NCI-H1694 treated with DMSO at 0.1 percent for 48 hours (cell line): Measurements from ENCODE around the gene OTUB2.

Source experiments
- DNase-seq: peaks from one replicate; lab custom pipeline; 2025; lab: John Stamatoyannopoulos, UW

OTUB2 gene

DNA sequence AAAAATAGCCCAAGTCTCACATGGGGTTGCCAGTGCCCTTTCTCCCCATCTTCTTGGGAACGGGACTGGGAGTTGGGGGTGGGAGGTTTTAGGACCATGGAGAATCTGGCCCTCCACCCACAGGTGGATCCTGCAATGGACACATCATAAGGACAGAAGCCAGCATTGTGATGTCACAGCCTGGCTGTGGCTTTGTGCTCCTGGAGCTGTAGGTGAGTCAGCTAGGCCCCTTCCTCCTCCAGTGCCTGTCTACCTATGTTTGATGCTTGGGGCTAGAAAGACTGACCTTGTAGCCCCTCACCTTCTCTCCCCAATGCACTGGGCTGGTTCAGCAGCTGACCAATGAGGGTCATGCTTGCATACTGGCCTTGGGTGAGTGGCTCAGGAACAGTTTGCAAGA, 29.1 kb upstream of the OTUB2 start, which contains the start of gene CCDC197:
Gene CCDC197 (plus strand): TSS at position 220 of the 400 bp plus-strand sequence. CDS start 831 bp downstream, outside the sequence.
- DNase-seq = no peak

DNA sequence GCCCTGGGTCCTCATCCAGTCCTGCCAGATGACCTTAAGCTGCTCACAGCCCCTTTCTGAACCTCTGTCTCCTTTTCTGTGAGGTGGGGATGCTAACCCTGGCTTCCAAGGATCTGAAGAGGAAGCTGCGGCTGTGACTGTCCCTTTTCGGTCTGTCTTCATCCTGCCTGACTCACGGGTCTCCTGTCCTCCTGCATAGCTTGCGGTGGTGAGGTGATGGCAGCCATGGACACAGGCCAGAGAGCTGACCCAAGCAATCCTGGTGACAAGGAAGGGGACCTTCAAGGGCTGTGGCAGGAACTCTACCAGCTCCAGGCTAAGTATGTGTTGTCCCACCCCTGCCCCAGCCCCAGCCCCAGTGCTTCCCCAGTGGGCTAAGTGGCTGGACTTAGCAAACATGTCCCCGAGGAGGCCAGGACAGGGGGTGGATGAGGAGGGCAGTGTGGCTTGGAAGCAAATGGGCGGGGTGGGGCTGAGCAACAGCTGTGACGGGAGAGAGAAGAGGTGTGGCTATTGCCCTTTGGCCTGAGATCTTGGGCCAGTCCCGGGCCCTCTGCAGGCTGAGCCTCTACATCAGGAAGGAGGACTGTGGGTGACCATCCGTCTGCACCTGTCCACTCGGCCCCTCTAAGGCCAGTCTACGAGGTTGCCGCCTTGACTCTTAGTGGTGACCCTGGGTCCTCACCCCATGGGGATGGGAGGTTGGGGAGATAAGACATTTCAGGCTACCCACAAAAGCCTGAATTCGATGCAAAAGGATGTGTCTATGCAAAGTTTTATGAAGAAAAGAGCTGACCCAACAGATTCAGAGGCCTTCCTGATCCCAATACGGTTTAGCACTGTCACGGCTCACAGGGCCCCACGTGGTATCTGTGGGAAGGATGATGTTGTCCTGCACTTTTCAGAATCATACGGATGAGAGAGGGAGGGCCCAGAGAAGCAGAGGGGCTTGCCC, 27.9 kb upstream of the OTUB2 start:
- DNase-seq = no peak

DNA sequence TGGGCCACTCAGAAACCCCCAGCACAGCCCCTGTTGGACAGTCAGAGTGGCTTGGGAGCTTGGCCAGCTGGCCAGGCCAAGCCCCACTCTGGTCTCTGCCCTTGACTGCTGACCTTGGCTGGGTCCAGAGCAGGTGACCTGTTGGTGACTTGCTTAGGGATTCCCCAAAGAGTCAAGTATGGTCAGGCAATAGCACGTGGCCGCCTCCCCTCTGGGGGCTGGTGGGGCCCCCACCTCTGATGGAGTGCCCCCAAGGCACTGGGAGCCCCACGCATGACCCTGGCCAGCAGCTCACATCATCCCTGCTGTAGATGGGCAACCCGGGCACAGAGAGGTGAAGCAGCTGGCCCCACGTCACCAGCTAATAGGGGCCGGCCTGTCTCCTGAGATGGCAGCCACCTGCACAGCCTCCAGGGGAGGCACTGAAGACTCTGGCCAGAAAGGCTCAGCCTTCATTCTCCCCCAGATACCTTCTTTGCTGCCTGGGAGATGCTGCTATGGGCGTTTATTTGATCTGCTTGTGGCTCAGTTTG, 27.2 kb upstream of the OTUB2 start:
- no peak for DNase-seq

DNA sequence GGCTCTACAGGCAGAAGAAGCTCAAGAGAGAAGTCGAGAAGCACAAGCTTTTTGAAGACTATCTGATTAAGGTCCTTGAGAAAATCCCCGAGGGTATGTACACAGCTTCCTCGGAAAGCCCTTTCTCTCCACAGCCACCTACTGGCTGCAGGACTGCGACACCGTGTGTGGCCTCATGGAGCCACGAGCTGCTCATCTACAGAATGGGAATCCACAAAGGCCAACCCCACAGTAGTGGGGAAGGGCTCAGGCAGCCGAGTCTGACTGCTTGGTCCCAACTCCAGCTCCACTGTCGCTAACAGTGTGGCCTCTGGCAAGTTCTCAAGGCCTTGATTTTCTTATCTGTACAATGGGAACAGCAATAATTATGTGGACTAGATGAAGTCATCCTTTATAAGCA, 26.6 kb upstream of the OTUB2 start:
- no peak for DNase-seq

DNA sequence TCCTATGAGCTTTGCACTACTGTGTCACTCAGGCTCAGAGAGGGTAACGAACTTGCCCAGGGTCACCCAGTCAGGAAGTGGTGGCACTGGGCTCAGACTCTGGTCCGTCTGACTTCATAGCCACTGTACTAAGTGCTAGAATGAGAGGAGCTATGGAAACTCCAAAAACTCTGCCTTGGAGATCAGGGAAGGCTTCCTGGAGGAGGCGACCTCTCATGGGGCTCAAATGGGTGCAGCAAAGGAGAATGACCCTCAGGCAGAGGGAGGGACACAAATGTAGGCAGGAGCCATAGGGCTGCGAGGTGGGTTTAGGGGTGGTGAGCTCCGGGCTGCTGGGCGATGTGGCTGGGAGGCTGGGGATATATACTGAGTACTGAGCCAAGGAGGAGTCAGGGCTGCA, 25.9 kb upstream of the OTUB2 start:
- no peak for DNase-seq

DNA sequence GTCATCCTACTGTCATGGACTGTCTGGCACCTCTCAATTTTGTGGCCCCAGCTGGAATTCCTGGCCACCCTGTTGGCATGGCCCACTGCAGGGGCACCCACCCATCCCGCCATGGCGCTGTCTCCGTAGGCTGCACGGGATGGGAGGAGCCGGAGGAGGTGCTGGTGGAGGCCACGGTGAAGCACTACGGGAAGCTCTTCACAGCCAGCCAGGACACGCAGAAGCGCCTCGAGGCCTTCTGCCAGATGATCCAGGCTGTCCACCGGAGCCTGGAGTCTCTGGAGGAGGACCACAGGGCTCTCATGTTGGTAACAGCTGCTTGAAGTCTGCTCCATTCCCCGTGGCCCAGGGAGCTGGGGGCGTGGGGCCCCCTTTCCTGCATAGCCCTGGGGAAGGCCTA, 25.1 kb upstream of the OTUB2 start:
- DNase-seq = no peak

DNA sequence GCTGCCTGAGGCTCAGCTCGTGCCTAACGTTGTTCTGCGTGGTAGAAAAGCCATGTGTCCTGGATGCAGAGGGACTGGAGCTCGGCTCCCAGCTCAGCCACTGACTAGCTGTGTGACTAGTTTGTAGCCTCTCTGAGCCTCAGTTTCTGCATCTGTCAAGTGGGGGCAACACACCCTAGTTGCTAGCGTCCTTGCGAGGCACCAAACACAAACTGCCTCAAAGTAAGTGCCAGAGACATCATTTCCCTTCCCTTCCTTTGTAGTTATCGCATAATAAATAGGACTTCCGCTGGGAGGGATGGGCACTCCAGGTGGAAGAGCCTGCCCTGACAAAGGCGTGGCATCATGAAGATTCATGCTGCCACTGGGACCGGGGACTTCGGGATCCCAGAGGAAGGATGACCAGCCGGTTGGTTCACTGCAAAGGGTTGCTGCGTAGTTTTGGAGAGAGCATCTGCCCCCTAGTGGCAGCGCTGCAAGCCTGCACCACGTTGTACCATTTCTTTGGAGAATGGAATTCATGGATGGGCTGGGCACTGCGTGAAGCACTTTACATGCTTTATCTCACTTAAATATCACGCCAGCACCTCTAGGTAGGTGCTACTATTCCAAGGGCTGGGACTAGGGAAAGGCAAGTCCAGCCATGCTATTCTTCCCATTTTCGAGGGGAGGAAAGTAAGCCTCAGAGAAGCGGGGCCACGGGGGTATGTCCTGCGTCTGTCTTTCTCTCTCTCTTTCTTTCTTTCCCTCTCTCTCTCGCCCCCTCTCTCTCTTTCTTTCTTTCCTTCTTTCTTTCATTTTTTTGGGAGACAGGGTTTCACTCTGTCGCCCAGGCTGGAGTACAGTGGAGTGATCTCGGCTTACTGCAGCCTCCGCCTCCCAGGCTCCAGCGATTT, 24.4 kb upstream of the OTUB2 start:
- peak; percentile 89 for DNase-seq

DNA sequence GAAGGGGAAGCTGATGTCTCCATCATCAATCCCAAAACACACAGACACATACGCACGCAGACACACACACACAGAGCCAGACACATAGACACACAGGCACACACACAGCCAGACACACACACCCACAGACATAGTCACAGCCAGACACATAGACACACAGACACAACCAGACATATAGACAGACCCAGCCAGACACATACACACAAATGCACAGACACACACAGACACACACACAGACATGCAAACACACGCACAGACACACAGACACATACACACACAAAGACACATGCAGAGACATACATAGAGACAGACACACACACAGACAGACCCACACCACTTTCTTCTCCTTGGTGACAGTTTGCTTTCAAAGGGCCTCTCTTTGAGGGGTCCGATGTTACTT, 22.7 kb upstream of the OTUB2 start:
- DNase-seq = no peak

DNA sequence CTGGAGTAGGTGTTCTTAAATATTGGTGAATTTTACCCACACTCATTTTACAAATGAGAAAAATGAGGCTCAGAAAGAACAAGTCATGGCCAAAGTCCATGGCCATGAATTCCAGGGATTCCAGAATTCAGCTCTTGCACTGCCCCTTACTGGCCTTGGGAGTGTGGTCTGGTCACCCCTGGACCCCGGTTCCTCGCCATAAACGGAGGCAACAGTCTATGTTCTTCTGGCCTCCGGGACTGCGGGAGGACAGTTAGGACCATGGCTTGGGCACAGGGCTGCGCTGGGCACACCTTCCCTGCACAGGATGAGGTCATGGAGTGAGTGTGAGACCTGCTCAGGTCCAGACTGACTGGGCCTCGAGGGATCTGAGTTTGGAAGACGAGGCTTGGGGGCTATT, 22.1 kb upstream of the OTUB2 start:
- DNase-seq = no peak

DNA sequence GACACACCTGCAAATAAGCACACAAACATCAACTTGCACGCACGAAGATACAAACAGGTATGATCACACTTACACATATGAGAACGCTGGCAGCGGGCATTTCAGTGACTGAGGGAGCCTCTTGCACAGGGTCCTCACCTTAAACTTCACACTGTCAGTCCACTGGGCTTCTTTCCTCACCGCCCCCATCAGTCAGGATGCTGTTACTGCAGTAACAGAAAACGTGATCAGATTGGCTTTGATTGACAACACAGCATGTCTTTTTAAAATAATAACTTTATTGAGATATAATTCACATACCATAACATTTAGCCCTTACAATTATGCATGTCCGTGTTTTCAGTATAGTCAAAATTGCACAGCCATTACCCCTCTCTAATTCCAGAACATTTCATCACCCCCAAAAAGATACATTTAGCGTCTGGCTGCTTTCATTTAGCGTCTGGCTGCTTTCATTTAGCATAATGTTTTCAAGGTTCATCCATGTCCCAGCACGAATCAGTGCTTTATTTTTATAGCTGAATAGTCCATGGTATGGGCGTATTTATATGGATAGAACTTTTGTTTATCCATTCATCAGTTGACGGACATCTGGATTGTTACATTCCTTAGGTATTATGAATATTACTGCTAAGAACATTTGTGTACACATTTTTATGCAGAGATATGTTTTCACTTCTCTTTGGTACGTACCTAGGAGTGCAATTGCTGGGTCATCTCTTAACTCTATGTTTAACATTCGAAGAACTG, 20.6 kb upstream of the OTUB2 start:
- peak; percentile 27 for DNase-seq

DNA sequence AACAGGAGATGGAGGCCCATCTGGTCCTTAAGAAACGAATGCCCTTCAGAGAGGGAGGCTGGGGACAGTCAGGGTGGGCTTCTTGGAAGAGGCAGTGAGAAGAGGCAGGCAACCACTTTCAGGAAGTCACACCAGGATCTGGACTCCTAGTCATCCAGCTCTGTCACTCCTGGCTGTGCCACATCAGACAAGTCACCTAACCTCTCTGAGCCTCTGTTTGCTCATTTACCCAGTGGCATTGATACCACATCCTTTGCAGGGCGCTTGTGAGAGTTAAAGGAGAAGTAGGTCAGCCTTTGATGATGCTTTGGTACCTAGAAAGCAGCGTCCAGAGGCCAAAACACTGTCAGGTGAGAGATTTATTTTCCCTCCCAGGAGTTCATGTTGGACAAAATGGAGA, 17.9 kb upstream of the OTUB2 start:
- DNase-seq = no peak

DNA sequence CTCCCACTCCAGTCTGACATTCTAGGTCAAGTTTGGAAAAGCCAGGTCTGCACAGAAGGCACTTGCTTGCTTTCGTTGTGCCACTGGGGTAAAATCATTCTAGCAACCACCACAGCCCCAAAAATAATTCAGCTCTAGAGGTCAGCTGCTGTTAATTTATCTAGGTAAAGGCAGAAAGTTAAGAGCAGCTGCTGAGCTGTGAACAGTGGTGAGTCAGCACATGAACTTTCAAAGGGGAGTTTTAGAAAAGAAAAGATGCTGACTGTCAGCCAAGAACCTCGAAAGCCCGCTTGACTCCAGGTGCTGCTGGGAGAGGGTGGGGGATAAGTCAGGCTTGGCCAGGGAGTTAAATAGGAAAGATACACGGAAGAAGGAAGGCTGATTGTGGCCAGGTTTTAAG, 16.4 kb upstream of the OTUB2 start:
- DNase-seq = no peak

DNA sequence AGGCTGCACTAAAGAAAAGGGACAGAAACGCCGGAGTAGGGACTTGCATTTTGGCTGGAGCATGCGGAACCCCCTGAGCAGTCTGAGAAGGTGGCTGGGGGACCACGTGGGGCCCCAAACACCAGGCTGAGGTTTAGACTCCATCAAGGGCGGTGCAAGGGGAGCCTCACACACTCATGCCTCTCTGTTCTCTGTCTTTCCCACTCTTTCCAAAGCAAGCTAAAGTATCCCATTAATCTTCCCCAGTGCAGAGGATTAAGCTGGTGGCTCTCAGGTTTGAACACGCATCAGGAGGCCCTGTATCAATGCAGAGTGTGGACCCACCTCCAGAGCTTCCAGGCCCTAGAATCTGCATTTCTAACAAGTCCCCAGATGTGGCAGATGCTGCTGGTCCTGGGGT, 15.5 kb upstream of the OTUB2 start:
- no peak for DNase-seq

DNA sequence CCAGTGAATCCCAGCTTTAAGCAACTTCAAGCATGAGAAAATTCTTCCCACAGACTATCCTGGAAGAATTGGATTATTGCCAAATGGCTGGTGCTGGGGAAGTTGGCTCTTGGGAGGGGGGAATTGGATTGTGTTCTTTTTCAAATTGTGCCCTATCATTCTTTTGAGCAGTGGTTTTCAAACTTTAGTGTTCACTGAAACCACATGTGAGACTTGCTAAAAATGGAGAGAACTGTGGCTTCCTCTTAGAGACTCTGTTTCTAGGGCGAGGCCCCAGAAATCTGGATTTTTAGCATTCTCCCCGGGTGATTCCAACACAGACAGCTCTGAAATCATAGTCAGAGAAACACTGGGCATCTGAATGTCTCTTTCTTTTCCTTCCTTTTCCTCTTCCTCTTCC, 14.3 kb upstream of the OTUB2 start:
- DNase-seq = no peak

DNA sequence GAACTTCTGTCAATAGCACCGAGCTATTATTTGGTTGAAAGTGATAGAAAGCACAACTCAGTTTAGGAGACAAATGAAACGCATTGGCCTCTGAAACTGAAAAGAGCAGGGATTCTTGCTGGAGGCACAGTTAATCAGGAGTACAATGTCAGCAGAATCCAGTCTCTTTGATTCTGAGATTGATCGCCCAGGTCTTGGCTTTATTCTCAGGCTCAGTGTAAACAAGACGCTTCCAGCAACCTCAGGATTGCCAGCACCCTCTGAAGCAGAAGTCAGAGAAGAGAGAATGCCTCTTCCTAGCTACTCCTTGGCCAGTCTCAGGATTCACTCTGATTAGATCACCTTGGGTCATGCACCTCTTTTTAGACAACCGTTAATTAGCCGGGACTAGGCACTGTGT, 11.8 kb upstream of the OTUB2 start:
- DNase-seq = no peak

DNA sequence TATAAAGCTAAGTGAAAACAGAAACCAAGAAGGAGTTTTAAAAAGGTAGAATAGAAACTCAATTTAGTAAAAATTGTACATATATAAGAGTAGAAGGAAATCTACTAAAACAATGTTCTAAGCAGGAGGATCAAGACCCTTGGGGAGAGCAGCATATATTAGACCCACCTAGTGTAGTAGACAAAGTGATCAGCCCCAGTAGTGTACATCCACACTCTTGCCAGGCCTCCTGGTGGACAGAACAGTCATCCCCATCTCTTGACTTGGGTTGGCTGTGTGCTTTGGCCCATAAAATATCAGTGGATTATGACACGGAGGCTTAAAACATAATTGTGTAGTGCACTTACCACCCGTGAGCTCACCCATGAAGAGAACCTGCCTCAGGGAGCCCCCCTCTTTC, 10.9 kb upstream of the OTUB2 start:
- DNase-seq = no peak

DNA sequence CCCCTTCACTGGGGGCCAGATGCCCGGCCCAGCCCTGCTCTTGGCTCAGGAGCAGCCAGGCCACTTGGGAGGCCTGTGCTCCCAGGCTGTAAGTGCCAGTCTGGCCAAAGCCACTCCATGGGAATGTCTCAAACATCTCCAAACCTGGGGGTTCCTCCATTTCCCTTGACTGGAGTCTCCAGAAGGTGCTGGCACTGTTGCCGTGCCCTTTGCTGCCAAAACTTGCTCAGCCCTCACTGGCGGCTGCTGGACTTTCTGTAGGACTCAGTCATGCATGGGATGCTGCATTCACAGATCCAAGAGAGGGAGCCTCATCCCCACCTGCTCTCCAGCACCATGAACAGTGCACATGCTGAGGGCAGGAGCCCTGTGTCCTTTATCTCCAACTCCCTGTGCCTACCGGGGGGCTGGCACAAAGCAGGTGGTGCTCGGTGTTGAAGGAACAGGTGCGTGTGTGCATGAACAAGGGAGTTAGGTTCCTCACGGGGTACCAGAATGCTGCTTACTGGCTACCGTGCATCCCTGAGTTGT, 9.6 kb upstream of the OTUB2 start:
- DNase-seq = no peak

DNA sequence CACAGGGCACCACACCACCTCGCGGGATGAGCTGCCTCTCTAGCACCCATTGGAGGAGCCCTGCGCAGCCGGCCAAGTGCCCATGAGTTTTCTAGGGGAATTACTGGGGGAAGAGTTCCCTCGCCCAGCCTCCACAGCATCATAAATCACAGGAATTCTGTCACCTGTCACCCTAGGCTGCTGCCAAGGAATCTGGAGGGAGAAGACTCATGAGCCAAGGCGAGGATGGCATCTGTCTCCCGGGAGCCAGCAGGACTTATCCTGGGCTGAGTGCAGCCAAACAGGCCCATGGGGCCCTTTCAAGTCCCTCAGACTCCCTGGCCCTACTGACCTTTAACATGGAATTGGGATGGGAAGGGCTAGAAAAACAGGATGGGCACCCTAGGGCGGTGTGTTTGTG, 7.8 kb upstream of the OTUB2 start:
- no peak for DNase-seq

DNA sequence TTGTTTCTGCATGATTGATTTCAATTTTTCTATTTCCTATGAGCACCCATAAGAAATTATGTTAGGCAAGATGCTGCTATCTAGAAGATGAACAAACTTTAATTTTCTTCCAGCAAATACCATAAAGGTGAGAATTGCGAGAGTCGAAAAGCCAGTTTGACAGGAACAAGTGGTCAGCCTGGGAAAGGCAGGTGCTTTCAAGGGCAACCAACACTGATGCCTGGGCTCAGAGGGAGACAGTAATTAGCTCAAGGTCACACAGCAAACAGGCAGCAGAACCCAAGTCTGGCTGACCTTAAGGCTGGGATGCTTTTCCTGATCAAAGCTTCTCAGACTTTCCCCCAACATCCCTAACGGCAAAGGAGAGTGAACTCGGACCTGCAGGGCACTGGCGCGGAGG, 6.8 kb upstream of the OTUB2 start:
- no peak for DNase-seq

DNA sequence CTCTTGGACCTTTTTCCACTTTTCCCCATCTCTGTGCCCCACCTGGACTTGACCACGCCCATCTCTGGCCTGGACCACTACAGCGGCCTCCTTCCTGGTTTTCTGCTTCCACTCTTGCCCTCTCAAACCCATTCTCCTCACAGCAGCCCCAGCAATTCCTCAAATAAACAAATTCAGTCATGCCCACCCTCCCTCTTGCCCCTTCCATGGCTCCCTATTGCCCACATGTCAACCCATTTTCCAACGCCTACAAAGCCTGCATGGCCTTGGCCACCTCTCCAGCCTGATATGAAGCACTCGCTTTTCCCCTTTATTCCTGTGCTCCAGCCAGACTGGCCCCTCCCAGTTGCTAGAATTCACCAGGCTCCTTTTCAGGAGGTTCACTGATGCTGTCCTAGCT, 5.9 kb upstream of the OTUB2 start:
- DNase-seq = no peak

DNA sequence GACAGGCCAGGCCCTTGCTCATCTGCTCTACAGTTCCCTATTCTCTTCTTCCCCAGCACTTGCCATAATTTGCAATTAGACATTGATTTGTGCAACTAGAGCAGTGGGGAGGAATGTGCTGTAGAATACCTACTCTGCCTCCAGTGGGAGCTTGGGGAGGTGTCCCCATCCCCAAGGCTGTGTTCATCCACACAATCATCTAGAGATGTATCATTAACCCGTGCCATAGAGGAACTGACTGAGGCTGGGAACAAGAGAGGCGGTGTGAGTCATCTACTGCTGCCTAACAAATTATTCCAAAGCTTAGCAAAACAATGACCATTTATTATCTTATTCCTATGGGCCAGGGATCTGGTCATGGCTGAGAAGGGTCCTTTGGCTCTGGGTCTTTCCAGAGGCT, 5.1 kb upstream of the OTUB2 start:
- DNase-seq = no peak
